GM23248 (cell line): ENCODE measurements around the gene KRTAP10-9.
"Not testable (repeated sequence)": the region's sequence is repeated elsewhere in the genome, so short reads cannot be mapped to it uniquely, and the experiment has no call there.

ENCODE experiments used
- EZH2 ChIP-seq: fragments of 200-600 bp; sonication (generic); IDR thresholded peaks from 2 replicates; pipeline ENCODE4 v1.6.1; 2018; ENCODE audit warnings: antibody characterized with exemption, mild to moderate bottlenecking; ENCODE audit not compliant: insufficient read depth, poor library complexity, severe bottlenecking
- EZH2phosphoT487 ChIP-seq: fragments of 200-600 bp; sonication (generic); IDR thresholded peaks from 2 replicates; pipeline ENCODE4 v1.6.1; 2018; ENCODE audit warnings: antibody characterized with exemption, moderate library complexity, mild to moderate bottlenecking, low read depth; ENCODE audit not compliant: insufficient read depth

DNA sequence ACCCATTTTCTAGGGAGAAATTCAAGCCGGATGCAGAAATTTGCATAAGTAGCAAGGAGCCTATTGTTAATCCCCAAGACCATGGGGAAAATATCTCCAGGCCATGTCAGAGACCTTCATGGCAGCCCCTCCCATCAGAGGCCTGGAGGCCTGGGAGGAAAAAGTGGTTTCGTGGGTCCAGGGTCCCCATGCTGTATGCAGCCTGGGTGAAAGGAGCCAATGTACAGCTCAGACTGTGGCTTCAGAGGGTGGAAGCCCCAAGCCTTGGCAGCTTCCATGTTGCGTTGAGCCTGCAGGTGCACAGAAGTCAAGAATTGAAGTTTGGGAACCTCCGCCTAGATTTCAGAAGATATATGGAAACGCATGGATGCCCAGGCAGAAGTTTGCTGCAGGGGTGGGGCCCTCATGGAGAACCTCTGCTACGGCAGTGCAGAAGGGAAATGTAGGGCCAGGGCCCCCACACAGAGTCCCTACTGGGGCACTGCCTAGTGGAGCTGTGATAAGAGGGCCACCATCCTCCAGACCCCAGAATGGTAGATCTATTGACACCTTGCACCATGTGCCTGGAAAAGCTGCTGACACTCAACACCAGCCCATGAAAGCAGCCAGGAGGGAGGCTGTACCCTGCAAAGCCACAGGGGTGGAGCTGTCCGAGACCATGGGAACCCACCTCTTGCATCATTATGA lies 16.6 kb upstream of the KRTAP10-9 start:
- TF ChIP-seq EZH2, EZH2phosphoT487: not testable (repeated sequence)
